ENCODE results near the gene TTLL13. TPM values are rescaled to one million over a fixed set of nuclear protein-coding genes. Genes with fewer than 3 reads are reported as not detected.

Gene TTLL13
- total and polyA plus RNA-seq, 2 of the 8 experiments (the other 6 are each of a cell fraction or from before 2014, with no cell fraction given) = 0.03 TPM; not detected in 1

DNA sequence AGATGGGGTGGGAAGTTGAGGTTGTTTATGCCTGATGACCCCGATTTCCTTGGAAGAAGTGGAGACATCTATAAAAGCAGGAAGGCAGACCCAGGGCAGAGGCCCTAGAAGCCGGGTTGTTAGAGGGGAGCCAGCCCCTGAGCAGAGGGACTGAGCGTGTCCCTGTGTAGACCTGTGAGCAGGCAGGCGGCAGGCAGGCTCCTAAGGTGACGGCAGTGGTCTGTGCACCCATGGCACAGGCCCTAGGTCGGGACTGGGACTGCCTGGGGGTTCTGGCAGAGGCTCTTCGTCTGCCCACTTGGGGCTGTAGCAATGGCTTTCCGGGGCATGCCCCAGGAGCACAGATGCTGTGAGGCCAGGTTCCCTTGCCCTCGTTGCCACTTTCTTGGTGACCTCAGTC, 38.3 kb upstream of the TTLL13 start (continued):
- no peak for TF ChIP-seq SAP30 (IDR thresholded peaks at IDR 0.05; ENCODE audit: insufficient read depth, insufficient replicate concordance, low read length)
- TF ChIP-seq, protein P1, sequence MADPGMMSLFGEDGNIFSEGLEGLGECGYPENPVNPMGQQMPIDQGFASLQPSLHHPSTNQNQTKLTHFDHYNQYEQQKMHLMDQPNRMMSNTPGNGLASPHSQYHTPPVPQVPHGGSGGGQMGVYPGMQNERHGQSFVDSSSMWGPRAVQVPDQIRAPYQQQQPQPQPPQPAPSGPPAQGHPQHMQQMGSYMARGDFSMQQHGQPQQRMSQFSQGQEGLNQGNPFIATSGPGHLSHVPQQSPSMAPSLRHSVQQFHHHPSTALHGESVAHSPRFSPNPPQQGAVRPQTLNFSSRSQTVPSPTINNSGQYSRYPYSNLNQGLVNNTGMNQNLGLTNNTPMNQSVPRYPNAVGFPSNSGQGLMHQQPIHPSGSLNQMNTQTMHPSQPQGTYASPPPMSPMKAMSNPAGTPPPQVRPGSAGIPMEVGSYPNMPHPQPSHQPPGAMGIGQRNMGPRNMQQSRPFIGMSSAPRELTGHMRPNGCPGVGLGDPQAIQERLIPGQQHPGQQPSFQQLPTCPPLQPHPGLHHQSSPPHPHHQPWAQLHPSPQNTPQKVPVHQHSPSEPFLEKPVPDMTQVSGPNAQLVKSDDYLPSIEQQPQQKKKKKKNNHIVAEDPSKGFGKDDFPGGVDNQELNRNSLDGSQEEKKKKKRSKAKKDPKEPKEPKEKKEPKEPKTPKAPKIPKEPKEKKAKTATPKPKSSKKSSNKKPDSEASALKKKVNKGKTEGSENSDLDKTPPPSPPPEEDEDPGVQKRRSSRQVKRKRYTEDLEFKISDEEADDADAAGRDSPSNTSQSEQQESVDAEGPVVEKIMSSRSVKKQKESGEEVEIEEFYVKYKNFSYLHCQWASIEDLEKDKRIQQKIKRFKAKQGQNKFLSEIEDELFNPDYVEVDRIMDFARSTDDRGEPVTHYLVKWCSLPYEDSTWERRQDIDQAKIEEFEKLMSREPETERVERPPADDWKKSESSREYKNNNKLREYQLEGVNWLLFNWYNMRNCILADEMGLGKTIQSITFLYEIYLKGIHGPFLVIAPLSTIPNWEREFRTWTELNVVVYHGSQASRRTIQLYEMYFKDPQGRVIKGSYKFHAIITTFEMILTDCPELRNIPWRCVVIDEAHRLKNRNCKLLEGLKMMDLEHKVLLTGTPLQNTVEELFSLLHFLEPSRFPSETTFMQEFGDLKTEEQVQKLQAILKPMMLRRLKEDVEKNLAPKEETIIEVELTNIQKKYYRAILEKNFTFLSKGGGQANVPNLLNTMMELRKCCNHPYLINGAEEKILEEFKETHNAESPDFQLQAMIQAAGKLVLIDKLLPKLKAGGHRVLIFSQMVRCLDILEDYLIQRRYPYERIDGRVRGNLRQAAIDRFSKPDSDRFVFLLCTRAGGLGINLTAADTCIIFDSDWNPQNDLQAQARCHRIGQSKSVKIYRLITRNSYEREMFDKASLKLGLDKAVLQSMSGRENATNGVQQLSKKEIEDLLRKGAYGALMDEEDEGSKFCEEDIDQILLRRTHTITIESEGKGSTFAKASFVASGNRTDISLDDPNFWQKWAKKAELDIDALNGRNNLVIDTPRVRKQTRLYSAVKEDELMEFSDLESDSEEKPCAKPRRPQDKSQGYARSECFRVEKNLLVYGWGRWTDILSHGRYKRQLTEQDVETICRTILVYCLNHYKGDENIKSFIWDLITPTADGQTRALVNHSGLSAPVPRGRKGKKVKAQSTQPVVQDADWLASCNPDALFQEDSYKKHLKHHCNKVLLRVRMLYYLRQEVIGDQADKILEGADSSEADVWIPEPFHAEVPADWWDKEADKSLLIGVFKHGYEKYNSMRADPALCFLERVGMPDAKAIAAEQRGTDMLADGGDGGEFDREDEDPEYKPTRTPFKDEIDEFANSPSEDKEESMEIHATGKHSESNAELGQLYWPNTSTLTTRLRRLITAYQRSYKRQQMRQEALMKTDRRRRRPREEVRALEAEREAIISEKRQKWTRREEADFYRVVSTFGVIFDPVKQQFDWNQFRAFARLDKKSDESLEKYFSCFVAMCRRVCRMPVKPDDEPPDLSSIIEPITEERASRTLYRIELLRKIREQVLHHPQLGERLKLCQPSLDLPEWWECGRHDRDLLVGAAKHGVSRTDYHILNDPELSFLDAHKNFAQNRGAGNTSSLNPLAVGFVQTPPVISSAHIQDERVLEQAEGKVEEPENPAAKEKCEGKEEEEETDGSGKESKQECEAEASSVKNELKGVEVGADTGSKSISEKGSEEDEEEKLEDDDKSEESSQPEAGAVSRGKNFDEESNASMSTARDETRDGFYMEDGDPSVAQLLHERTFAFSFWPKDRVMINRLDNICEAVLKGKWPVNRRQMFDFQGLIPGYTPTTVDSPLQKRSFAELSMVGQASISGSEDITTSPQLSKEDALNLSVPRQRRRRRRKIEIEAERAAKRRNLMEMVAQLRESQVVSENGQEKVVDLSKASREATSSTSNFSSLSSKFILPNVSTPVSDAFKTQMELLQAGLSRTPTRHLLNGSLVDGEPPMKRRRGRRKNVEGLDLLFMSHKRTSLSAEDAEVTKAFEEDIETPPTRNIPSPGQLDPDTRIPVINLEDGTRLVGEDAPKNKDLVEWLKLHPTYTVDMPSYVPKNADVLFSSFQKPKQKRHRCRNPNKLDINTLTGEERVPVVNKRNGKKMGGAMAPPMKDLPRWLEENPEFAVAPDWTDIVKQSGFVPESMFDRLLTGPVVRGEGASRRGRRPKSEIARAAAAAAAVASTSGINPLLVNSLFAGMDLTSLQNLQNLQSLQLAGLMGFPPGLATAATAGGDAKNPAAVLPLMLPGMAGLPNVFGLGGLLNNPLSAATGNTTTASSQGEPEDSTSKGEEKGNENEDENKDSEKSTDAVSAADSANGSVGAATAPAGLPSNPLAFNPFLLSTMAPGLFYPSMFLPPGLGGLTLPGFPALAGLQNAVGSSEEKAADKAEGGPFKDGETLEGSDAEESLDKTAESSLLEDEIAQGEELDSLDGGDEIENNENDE (IDR thresholded peaks at IDR 0.05; ENCODE audit: insufficient replicate concordance, low read length) = no peak
